ENCODE data around the gene MAML3. TPM values are rescaled to one million over a fixed set of nuclear protein-coding genes. Genes with fewer than 3 reads are reported as not detected.

The MAML3 gene
- total RNA-seq, 4 donors from 2014 or later: 2.4 to 50.5 (median 17.8) TPM

GRCh38 chr4:140133576-140133975 lies 20.4 kb downstream of the MAML3 start:
- Histone ChIP-seq H3K27ac (no peak overlapping the region), H3K4me3 (no peak overlapping the region), H3K27me3 (no peaks in the 10 kb centered on the region), H3K4me1 (no peaks in the 10 kb centered on the region), H3K9me3 (no peaks in the 10 kb centered on the region), H3K36me3 (no peaks in the 10 kb centered on the region)
- intact Hi-C loops (cut with DNase I; ENCODE audit: low total_unique reads): no loop called here
- DNase-seq: no peak
- TF ChIP-seq POLR2A (IDR thresholded peaks at IDR 0.05): no peak
- TF ChIP-seq CTCF (IDR thresholded peaks at IDR 0.05): no peak

- DNase-seq: no peak
- no peaks in the 10 kb centered on the region for H3K4me1 ChIP-seq
- no peak overlapping the region for H3K27ac ChIP-seq
- intact Hi-C loops (cut with DNase I; ENCODE audit: low total_unique reads): no loop called here
- no peak overlapping the region for H3K4me3 ChIP-seq
- TF ChIP-seq POLR2A (IDR thresholded peaks at IDR 0.05): no peak
- TF ChIP-seq CTCF (IDR thresholded peaks at IDR 0.05): no peak
- no peaks in the 10 kb centered on the region for H3K9me3 ChIP-seq
- H3K27me3 ChIP-seq: no peaks in the 10 kb centered on the region
- no peaks in the 10 kb centered on the region for H3K36me3 ChIP-seq
Measured at GRCh38 chr4:140131675-140132229, 22.2 kb downstream of the MAML3 start.

- no peaks in the 10 kb centered on the region for H3K27me3 ChIP-seq
- no peaks in the 10 kb centered on the region for H3K9me3 ChIP-seq
- DNase-seq: no peak
- H3K4me1 ChIP-seq: no peaks in the 10 kb centered on the region
- intact Hi-C loops (cut with DNase I; ENCODE audit: low total_unique reads): no loop called here
- H3K4me3 ChIP-seq: no peak overlapping the region
- TF ChIP-seq CTCF (IDR thresholded peaks at IDR 0.05): no peak
- no peak for TF ChIP-seq POLR2A (IDR thresholded peaks at IDR 0.05)
- H3K36me3 ChIP-seq: no peaks in the 10 kb centered on the region
- H3K27ac ChIP-seq: no peak overlapping the region
Measured at GRCh38 chr4:140130677-140131076, 23.3 kb downstream of the MAML3 start.

GRCh38 chr4:140127422-140127821 lies 26.6 kb downstream of the MAML3 start:
- H3K36me3 ChIP-seq: no peaks in the 10 kb centered on the region
- no peaks in the 10 kb centered on the region for H3K27me3 ChIP-seq
- DNase-seq: no peak
- H3K4me1 ChIP-seq: no peaks in the 10 kb centered on the region
- H3K27ac ChIP-seq: no peak overlapping the region
- no peaks in the 10 kb centered on the region for H3K9me3 ChIP-seq
- intact Hi-C loops (cut with DNase I; ENCODE audit: low total_unique reads): no loop called here
- no peak overlapping the region for H3K4me3 ChIP-seq
- TF ChIP-seq CTCF (IDR thresholded peaks at IDR 0.05): no peak
- TF ChIP-seq POLR2A (IDR thresholded peaks at IDR 0.05): no peak

GRCh38 chr4:140126261-140126660 lies 27.7 kb downstream of the MAML3 start:
- Histone ChIP-seq H3K36me3 (no peaks in the 10 kb centered on the region), H3K4me1 (no peaks in the 10 kb centered on the region)

More at GRCh38 chr4:140126261-140126660, 27.7 kb downstream of the MAML3 start:
- H3K4me3 ChIP-seq: no peak overlapping the region
- no peaks in the 10 kb centered on the region for H3K9me3 ChIP-seq
- H3K27ac ChIP-seq: no peak overlapping the region
- H3K27me3 ChIP-seq: no peaks in the 10 kb centered on the region
- TF ChIP-seq POLR2A (IDR thresholded peaks at IDR 0.05) (no peak), CTCF (IDR thresholded peaks at IDR 0.05) (no peak)
- intact Hi-C loops (cut with DNase I; ENCODE audit: low total_unique reads): no loop called here
- no peak for DNase-seq

All from uterus (tissue), 4 donors.